Measurements from ENCODE around the gene OST4.

Gene OST4

DNA sequence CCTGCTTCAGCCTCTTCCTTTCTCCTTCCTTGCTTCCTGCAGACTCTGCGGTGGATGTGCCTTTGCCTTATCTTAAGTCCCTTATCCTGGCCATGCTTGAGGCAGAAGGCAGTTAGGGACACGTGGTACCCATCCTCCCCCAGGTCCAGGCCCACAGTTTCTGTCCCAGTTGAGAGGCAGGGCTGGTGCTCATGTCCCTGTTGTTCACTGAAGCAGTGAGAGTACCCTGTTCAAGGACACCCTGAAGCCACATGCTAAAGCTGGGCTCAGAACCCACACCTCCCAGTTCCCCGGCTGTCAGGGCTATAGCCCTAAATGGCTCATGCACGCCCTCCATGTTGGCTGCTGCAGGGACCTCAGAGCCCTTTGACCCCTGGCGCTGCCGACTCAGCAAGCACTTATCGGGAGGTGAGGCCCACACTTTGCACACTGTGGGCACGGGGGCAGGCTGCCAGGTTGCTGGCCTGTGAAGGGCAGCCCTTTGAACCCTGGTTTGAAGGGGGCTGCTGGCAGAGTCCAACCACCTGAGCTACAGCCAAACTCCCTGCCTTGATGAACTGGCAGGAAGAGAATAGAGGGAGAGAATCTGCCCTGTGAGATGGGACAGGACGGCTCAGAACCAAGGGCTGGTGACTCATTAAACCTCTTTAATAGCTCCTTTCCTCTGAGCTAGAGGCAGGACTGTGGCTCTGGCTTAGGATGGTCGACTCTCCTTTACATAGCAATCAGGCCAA, 21.4 kb upstream of the OST4 start:
- FAIRE-seq: no peak

- FAIRE-seq: no peak
Measured at GRCh38 chr2:27091746-27092695, 20.6 kb upstream of the OST4 start.

GRCh38 chr2:27089111-27089954, 17.9 kb upstream of the OST4 start:
- no peak for FAIRE-seq

DNA sequence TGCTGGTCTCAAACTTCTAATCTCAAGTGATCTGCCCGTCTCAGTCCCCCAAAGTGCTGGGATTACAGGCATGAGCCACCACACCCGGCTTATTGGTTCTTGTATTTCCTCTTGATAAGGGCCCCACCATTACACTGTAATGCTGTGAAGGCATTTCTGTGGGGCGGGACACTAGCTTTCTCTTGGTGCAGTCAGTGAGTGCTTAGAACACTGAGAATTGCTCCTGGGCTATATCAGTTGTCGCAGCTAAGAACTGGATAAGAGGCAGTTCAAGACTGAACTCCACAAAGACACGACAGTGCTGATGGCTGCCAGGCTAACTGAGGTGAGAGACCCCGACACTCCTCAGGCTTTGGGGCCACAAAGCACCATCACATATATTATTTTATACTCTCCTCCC, 17.2 kb upstream of the OST4 start:
- no peak for FAIRE-seq

- FAIRE-seq: no peak
Measured at GRCh38 chr2:27087823-27088410, 16.5 kb upstream of the OST4 start.

GRCh38 chr2:27086724-27087593, 15.5 kb upstream of the OST4 start, which contains the start of gene KHK:
TSS of gene KHK (plus strand) at chr2:27086772. CDS start at chr2:27087260, 488 bp downstream.
- no peak for FAIRE-seq

DNA sequence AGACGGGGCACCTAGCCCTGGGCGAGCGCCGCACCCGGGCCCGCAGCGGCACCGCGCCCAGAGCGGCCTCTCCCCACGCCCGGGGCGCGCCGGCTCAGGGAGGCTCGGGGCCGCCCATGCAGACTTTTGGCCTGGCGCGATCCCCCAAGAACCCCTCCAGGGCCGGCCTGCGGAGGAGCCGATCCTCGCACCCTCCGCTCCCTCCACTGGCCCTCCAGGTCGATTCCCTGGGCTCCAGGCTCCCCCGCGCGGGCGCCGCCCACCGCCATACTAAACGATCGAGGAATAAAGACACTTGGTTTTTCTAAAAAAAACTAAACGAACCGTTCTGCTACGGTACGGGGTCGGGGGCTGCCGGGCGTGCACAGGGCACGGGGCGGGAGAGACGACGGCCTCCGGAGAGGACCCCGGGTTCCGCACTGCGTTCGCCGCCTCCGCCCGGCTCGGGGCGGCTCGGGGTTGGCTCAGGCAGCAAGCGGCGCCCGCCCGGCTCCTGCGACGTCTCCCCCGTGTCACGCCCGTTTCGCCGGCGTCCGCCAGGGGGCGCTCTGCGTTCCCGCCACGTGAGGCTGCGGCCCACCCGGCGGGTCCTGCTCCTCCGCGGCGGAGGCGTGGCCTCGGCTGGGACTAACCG, 14.8 kb upstream of the OST4 start:
- FAIRE-seq: no peak

DNA sequence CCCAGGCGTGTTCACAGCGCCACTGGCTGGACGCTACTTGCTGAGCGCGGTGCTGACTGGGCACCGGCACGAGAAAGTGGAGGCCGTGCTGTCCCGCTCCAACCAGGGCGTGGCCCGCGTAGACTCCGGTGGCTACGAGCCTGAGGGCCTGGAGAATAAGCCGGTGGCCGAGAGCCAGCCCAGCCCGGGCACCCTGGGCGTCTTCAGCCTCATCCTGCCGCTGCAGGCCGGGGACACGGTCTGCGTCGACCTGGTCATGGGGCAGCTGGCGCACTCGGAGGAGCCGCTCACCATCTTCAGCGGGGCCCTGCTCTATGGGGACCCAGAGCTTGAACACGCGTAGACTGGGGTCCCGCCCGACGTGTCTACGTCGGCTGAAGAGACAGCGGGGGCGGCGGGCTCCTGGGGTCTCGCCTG, 14.2 kb upstream of the OST4 start:
- FAIRE-seq: no peak

GRCh38 chr2:27085062-27085672, 13.7 kb upstream of the OST4 start:
- FAIRE-seq: no peak

GRCh38 chr2:27084297-27085061, 13.0 kb upstream of the OST4 start:
- FAIRE-seq: no peak

DNA sequence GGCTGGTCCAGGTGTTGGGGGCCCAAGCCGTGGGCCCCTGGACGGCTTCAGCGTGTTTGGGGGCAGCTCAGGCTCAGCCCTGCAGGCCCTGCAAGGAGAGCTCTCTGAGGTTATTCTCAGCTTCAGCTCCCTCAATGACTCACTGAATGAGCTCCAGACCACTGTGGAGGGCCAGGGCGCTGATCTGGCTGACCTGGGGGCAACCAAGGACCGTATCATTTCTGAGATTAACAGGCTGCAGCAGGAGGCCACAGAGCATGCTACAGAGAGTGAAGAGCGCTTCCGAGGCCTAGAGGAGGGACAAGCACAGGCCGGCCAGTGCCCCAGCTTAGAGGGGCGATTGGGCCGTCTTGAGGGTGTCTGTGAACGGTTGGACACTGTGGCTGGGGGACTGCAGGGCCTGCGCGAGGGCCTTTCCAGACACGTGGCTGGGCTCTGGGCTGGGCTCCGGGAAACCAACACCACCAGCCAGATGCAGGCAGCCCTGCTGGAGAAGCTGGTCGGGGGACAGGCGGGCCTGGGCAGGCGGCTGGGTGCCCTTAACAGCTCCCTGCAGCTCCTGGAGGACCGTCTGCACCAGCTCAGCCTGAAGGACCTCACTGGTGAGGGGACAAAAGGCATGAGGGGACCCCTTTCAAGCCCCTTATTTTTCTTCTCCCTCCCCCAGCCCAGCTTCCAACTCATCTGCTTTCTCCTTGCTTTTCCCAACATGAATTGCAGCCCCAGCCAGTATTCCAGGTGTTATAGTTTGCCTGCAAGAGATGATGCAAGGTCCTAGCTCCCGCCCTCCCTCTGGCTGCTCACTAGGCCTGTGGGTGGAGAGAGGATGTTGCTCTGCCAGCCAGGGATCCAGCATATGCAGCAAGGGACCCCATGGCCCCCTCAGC, 12.2 kb upstream of the OST4 start:
- no peak for FAIRE-seq

DNA sequence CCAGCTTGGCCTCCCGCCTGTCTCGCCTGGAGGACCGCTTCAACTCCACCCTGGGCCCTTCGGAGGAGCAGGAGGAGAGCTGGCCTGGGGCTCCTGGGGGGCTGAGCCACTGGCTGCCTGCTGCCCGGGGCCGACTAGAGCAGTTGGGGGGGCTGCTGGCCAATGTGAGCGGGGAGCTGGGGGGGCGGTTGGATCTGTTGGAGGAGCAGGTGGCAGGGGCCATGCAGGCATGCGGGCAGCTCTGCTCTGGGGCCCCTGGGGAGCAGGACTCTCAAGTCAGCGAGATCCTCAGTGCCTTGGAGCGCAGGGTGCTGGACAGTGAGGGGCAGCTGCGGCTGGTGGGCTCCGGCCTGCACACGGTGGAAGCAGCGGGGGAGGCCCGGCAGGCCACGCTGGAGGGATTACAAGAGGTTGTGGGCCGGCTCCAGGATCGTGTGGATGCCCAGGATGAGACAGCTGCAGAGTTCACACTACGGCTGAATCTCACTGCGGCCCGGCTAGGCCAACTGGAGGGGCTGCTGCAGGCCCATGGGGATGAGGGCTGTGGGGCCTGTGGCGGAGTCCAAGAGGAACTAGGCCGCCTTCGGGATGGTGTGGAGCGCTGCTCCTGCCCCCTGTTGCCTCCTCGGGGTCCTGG, 11.4 kb upstream of the OST4 start:
- no peak for FAIRE-seq

GRCh38 chr2:27081984-27082772, 10.7 kb upstream of the OST4 start:
- FAIRE-seq: no peak

GRCh38 chr2:27080603-27080936, 9.1 kb upstream of the OST4 start:
- no peak for FAIRE-seq

- FAIRE-seq: no peak
Measured at GRCh38 chr2:27080140-27080469, 8.7 kb upstream of the OST4 start.

DNA sequence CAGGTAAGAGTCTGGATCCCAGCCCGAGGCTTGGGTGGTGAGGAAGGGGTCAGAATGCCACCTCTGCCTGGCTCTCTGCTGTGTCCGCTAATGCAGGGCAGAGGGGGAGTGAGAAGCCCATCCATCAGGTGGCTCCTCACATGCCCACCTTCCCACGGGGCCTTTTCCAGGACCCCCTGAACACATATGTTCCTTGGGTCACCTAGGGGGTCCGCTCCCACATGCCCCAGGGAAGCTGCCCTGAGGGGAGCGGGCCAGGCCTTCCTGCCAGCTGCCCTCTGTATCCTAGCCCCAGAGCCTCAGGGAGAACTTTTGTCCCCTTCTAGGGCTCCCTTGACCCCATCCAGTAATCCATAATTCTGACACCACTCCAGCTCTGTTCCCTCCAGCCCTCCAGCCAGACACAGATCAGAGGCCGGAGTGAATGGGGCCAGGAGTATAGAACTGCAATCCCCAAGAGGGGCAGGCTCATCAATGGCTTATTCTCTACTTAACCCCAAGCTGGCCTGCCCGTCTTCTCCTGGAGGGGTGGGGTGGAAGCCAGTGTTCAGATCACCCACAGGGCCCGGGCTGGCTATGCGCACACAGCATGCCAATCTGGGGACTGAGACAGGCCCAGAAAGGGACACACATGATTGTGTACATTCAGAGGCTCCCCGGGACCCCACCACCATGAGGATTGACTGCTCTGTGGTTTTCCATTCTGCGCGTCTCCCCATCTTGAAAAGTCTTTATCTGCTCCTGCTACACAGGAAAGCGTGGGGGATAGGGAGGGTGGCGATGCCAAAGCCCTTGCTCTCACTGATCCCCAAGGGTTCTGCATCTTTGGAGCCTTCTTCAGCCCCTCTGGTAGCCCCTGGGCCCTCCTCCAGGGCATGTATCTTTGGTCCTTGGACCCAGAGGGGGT, 8.0 kb upstream of the OST4 start:
- FAIRE-seq: no peak

Measured in G401.6 (cell line).